RCC 7860 (cell line): Measurements from ENCODE around the gene CMTM1.
A peak's percentile ranks its signal among the peaks of the same experiment; 100 is the strongest.

Experiments used
- DNase-seq: peaks from one replicate; pipeline ENCODE4 v3.0.0-alpha.2; 2015; ENCODE audit warnings: low spot score
- FAIRE-seq: peaks from 2 replicates; lab custom pipeline; 2012; peaks lifted over from hg19 to GRCh38; lab: Jason Lieb, UNC

Gene CMTM1, protein sequence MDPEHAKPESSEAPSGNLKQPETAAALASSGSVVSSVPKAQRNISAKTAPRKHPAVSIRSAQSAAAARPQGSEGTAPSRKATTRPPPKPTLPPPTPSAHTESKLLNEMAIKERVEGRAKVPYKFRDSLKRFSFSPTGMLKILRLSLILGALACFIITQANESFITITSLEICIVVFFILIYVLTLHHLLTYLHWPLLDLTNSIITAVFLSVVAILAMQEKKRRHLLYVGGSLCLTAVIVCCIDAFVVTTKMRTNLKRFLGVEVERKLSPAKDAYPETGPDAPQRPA

DNA sequence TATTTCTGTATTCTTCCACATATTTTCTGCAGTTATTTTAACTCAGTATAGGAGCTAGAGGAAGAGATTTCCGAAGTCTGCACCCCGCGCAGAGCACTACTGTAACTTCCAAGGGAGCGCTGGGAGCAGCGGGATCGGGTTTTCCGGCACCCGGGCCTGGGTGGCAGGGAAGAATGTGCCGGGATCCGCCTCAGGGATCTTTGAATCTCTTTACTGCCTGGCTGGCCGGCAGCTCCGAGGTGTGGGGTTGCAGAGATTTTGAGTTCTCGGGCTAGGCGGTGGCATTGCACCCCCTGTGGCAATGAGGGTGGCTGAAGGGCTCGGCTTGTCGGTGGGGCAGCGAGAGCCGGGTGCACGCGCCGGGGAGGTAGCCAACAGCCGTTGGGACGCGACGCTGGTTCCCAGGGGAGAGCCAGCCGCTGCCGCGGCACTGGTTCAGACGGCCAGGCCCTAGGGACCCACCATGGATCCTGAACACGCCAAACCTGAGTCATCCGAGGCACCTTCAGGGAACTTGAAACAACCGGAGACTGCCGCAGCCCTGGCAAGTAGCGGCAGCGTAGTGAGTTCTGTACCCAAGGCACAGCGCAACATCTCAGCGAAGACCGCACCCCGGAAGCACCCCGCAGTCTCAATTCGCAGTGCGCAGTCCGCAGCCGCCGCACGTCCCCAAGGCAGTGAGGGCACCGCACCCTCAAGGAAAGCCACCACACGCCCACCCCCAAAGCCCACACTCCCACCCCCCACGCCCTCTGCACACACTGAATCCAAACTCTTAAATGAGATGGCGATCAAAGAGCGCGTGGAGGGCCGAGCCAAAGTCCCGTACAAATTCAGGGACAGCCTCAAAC lies at the start of gene CMTM1:
Gene CMTM1, plus strand, starts transcription at position 389 of the 851 bp plus-strand sequence. Its CDS starts 75 bp downstream, at position 464.
- FAIRE-seq = no peak
- DNase-seq = no peak

DNA sequence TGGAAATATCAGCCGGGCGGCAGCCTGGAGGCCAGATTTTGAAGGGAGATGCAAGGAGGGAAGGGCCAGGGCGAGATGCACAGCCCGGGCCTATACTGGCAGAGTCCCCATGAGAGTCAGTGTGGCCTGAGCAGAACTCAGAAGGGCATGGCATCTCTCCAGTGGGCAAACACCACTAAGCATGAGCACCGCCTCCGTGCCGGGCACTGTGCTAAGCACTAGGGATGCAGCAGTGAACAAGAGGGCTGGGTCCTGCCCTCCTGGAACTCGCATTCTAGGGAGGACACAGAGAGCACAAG lies 49.8 kb upstream of the CMTM1 start:
- no peak for DNase-seq
- no peak for FAIRE-seq

DNA sequence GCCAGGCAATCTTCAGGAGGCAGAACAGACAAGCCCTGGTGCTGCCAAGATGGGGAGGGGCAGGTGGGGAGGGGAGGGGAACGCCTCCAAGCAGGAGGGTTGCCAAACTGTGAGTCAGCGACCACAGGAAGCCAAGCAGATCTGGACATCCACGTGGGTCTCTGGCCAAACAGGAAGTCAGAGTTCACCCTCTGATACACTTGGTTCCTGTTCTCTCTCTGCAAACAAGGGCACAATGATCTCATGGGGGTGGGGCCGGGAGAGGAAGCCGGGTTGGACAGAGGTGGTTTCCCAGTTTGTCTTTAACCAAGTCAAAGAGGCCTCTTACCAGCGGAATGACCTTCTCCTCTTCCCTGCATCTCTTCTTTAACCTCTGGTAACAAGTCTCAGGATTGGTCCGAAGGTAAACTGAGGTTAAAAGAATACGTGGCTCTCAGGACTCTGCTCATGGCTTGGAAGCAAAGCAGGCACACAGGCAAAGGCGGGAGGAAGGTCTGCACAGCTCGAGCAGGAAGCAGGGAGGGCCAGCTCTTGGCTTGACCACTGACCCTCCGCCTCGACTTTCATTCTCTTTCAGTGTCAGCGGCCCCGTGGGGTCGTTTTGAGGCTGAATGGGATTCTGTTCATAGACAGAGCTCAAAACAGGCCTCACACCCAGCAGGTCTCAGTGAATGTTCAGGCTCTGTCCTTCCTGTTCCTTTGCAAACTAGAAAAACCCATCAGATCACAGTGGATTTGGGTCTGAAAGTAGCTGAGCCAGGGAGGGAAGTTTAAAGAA lies 49.2 kb upstream of the CMTM1 start:
- peak; percentile 95 for FAIRE-seq

DNA sequence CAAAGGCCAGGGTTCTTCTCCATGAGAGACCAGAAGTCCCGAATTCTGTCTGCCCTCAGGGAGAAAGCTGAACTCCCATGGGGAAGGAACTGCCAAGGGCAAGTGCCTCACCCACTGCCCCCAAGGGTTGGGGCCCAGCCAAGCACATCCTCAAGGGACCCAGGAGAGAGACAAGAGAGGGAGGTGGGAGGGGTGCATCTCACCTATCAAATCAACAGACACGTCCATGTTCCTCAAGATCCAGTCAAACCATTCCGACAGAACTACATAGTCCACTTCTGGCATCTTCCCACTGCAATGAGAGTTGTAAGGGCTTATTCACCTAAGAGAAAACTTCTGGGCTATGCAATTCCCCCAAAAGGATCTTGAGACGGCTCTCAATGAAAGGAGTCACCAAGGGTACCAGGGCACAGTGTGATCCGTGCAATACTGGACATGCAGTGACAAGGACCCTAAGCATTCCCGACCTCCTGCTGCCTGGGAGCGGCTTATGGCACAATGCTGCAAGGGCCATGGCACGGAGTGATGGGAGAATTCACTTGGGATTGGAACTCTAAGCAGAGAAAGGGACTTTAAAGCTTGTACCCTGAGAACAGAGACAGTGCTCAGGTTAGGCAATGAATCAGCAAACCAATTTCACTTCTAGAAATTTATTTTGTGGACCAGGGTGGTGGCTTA lies 48.5 kb upstream of the CMTM1 start:
- DNase-seq (no peak), FAIRE-seq (no peak)

More for the DNA sequence above, 49.2 kb upstream of the CMTM1 start:
- peak; percentile 99 for DNase-seq

DNA sequence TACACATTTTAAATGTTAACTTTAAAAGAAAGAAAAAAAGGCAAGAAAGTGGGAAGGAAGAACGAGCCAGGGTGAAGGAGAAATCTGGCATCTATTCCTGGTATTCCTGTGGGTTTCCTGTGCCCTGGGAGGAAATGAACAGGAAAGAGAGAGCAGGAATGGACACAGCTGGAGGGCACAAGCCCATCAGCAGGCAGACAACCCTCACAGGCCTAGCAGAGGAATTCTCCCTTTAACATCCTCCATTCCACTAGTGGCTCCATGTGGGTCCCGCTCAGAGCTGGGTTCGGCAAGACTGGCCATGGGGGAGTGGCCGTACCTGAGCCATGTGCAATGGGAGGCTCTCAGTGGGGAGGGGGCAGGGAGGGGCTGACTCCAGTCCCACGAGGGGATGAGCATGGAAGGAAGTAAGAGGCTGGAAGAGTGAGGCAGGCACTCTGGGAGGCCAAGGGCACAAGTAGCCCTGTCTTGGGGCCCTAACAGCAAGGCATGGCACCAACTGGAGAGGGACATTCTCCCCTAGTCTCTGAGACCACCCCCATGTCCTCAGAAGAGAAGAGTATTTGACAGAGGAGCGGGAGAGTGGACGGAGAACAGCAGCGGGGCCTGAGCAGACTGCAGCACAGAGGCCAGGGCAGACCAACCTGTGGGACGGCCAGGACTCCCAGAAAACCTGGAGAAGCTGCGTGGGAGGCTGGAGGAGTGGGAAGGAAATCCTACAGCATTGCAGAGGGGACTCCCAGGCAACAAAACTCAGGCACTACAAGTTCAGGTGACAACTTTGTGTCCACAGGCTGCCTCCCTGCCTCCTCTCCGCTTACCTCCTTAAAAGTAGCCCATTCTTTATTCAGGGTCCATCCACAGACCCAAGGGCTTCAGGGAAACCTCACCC lies 46.5 kb upstream of the CMTM1 start:
- no peak for FAIRE-seq

DNA sequence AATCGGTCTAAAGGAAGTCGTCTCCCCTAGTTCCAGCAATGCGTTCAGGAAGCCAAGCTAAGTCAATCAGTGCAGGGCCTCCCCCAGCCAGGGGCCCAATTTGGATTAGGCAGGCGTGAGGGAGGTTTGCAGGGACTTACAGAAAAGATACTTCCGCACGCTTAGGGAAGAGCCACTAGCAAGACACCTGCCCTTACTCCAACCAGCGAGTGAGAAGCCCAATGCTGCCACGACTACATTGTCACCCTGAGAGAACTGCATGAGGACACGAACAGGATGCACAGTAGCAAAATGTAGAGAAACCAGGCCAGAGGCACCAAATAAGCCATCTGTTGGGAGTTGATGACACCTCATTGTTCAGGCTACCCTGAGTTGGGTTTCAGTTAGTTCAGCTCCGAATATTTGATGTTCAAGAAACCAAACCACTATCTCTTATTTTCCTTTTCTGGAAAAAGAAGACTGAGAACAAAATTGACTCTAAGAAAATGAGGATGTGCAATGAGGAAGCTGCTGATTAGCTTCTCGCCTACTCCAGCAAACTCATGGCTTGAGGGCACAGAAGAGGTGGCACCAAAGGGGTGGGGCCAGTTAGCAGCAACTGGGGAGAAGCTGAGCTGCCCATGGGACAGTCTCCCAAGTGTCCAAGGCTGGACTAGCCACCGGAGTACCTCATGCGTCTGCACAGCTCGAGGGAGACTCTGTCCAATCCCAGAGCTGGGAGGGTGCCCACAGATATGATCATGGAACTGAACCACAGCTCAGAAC lies 45.7 kb upstream of the CMTM1 start:
- no peak for DNase-seq
- FAIRE-seq = no peak

More for the DNA sequence above, 46.5 kb upstream of the CMTM1 start:
- no peak for DNase-seq

DNA sequence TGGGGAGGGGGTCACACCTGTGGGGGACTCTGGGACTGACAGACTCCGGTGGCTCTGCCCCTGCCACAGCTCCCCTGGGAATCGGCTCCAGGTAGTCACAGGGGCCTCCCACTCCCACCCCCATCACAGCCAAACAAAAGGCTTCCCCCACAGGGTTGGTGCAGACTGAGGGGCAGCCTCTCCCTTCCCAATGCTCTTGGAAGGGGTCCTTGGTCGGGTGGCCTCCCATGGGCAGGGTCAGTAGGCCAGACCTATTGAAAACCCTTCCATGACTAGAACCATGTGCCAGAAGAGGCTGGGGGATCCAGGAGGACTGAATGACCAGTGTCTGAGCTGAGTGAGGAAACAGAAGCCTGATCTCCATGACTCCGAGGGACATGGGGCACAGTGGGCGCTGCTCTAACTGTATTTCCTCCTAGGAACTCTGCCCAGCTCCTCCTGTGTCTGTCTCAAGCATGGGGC lies 45.0 kb upstream of the CMTM1 start:
- FAIRE-seq = no peak
- no peak for DNase-seq

DNA sequence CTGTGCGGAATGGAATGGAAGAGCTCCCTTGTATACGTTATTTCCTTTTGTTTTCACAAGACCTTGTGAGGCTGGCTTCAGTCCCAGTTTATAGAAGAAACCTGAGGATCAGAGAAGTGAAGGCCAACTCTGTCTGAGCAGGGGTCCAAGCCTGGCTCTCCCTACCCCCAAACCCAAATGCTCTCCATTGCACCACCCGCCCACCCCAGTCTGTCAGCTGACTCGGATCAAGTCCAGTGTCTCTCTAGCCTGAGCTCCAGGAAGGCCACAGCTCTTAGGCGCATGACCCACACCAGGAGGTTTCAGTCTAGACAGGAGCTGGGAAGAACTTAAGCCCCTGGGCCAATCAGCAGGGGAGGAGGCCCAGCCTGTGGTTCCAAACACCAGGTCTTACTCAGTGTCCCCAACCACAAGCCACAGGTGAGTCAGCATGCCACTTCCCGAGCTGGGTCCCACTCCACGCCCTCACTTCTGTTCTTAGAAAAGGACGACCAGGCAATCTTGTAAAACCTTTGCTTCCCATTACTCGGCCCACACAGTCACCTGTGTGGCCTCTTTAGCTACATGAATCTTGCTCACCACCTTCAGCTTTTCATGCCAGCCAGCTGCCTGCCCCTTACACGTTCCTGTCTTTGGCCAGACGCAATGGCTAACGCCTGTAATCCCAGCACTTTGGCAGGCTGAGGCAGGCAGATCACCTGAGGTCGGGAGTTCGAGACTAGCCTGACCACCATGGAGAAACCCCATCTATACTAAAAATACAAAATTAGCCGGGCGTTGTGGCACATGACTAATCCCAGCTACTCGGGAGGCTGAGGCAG lies 44.1 kb upstream of the CMTM1 start:
- peak; percentile 97 for FAIRE-seq
- peak; percentile 98 for DNase-seq

DNA sequence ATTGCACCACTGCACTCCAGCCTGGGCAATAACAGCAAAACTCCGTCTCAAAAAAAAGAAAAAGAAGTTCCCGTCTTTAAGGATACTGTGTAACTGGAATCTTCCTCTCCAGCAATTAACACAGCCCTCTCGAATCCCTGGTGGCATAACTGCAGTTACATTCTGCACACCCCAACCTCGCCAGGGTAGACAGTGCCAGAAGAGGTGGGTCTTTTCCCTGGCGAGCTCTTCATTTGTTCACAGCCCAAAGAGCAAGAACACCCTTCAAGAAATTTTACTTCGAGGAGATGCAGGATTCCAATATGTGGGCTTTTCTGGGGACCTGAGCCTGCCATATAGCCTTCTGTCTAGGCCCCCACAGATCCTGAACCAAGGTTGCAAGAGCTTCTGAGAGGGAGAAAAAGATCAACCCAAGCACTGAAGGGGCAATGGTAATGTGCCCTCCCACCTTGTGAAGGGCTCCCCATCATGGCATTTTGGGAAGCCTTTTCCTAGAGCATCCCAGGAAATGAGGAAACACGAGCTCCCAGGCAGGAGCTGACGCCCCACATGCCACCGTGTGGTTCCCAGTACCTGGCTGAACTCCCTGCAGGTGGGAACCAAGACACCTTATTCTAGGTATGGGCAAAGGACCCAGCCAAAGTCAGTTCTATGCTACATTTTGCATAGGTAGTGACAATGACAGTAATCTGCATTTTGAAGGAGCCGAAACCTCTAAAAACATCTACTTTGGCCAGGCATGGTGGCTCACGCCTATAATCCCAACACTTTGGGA lies 43.2 kb upstream of the CMTM1 start:
- DNase-seq = no peak
- no peak for FAIRE-seq

DNA sequence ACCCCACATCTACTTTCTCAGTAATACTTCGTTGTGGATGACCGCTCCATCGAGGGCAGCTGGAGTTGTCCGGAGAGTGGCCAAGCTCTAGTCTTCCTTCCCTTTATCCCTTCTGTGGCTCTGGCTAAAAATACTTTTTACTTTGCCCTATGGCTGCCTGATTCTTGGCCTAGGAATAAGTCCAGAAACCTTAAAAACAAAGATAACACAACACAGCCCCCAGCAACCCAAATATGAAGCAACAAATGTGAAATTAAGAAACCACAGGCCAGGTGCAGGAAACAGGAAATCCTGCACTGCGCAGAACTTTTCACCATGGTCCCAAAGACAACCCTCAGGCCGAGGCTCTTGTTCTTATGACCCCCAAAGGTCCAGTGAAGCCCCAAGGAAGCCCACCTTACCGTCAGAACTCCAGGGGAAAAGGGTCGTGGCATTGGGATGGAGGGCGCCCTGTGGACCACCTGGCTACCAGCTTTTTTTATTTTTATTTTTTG lies 42.3 kb upstream of the CMTM1 start:
- FAIRE-seq (no peak), DNase-seq (no peak)

DNA sequence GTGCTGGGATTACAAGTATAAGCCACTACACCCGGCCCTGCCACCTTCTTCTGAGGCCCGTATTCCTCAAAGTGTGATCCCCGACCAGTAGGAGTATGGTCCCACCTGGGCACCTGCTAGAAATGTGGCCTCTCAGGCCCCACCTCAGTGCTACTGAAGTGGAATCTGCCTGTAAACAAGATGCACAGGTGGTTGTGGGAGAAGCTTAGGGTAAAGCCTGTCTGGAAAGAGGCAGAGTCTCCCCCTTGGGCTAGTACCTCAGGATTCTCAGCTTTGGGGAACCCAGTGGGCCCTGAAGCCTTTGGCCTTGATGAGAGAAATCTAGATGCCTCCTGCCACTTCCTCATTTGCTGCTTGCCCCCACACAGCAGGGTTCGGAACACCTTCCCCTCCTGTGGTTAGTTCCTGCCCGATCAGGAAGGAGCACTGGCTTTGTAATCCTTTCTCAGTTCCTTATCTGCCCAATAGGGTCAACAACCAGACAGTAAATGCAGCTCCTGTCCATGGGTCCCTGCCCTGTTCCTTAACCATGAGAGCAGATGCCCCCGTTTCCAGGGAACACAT lies 41.6 kb upstream of the CMTM1 start:
- FAIRE-seq = no peak
- no peak for DNase-seq

DNA sequence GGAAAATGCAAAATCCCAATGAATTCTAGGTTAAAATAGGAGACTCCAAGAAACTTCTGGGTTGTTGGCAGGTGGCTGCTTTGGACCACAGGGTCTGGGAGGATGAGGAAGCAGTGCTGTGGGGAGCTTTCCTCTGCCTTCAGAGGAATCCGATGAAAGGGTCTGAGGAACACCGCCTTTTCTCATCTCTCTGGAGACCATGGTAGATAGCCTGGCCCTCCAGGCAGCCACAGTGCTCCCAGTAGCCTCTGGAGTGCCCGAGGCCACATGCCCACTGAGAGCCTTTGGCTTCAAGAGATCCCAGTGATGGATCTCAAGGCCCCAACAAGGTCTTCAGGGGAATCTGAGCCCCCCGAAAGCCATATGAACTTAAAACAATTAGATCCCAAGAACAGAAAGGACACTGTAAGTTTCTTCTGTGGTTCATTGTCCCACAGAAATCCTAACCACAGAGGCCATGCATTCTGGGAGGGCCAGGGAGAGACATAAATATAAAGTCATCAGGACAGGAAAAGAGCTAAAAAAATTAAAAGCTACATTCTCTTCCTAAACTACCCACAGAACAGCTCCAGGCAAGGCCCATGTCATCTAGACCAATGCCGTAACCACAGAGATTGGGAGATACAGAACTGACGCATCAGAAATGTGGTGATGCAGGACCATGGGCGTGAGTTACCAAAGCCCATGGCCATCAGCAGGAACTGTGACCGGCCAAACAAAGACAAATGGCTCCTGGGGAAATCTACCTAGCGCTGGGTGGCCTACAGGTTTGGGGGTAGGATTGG lies 40.7 kb upstream of the CMTM1 start:
- DNase-seq = no peak
- no peak for FAIRE-seq

DNA sequence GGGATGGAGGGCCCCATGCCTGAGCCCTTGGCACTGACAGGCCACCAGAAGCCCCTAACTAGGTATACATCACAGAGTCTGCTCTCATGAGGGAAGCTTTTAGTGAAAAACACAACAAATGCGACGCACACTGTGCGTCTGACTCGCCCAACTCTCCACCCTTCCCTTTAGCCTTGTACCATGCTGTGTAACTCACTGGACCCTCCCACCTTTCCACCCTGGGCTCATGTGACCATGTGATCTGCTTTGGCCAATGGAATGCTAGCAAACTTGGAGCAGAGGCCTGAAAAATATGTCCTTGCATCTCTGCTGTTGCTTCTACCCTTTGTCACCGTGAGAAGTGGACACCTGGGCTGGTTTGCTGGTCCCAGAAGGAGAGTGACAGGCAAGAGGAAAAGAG lies 37.9 kb upstream of the CMTM1 start:
- FAIRE-seq (no peak), DNase-seq (no peak)

DNA sequence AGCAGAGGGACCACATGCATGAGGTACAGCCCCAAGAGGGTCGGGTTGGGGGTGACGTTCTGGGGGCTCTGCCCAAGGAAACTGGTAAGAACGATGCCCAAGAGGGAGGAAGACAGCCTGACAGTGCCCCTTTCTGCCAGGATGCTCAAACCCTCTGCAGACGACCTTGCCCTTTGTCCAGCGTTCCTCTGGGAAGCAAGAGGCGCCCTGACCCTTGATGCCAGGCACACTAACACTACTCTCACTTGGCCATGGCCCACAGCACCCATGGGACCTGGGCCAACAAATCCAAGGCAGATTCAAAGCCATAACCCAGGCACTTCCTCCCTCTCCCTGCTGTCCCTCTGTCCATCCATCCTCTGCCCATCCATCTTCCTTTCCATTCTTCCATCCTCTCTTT lies 36.8 kb upstream of the CMTM1 start:
- DNase-seq (no peak), FAIRE-seq (no peak)

DNA sequence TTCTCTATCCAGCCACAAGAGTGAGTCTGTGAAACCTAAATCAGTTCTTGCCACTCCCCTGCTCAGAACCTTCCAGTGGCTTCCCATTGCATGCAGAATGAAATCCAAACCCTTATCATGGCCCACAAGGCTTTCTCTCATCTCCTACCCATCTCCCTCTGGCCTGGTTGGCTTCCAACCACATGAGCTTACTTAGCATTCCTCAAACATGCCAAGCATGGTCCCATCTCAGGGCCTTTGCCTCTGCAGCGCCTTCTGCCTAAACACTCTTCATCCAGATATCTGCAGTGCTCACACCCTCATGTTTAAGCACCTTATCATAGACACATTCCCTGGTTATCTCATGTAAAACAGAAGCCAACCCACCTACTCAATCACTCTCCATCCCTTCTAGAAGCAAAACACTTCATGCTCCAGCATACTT lies 31.9 kb upstream of the CMTM1 start:
- DNase-seq (no peak), FAIRE-seq (no peak)

DNA sequence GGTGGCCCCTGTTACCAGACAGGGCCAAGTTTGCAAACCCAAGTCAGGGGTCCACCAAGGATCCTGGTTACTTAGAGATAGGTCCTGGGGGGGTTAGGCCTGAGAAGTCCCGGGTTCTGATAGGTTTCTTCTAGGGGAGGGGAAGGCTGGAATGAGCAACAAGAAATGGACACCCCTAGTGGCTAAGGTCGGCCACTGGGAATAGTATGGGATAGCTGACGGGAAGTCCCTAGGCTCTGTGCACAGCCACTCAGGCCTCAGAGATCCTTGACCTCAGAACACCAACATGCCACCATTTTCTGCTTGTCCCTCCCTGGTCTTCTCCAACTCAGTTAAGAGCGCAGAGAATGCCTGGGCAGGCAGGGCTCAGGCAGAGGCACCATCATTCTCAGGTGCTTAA lies 29.7 kb upstream of the CMTM1 start:
- no peak for FAIRE-seq

More for the DNA sequence above, 29.7 kb upstream of the CMTM1 start:
- no peak for DNase-seq
